GM12873 (cell line): ENCODE results near the gene ATE1.

Source experiments
- CTCF ChIP-seq: IDR thresholded peaks from 2 replicates; pipeline ENCODE4 v1.5.1; 2012; ENCODE audit warnings: low read depth, mild to moderate bottlenecking, moderate library complexity, low read length, control low read depth; ENCODE audit not compliant: insufficient read depth; ENCODE audit errors: missing control alignments

The ATE1 gene

GRCh38 chr10:121751191-121751760, 176.6 kb downstream of the ATE1 start:
- no peak for TF ChIP-seq CTCF

GRCh38 chr10:121747163-121747775, 180.6 kb downstream of the ATE1 start:
- no peak for TF ChIP-seq CTCF

- no peak for TF ChIP-seq CTCF
Observed at GRCh38 chr10:121741248-121741792, 186.5 kb downstream of the ATE1 start.

GRCh38 chr10:121740069-121740468, 187.8 kb downstream of the ATE1 start:
- no peak for TF ChIP-seq CTCF

GRCh38 chr10:121739114-121739513, 188.7 kb downstream of the ATE1 start:
- TF ChIP-seq CTCF = no peak

GRCh38 chr10:121736315-121737130, 191.3 kb downstream of the ATE1 start:
- no peak for TF ChIP-seq CTCF

GRCh38 chr10:121735263-121735662, 192.6 kb downstream of the ATE1 start:
- no peak for TF ChIP-seq CTCF
